ENCODE measurements around the gene OSM.

GRCh38 chr22:30285176-30285845, 18.7 kb upstream of the OSM start:
- TF ChIP-seq CTCF (IDR thresholded peaks at IDR 0.05) (no peak), REST (IDR thresholded peaks at IDR 0.05; ENCODE audit: insufficient read depth in 1 of 2, low read depth in 2 of 2, low read length in 1 of 2) (no peak), POLR2AphosphoS5 (IDR thresholded peaks at IDR 0.05; ENCODE audit: low read depth, low read length) (no peak), SIN3A (IDR thresholded peaks at IDR 0.05; ENCODE audit: borderline replicate concordance, insufficient read depth, low read depth, low read length) (no peak)
